ENCODE measurements around the gene USP31. TPM values are rescaled to one million over a fixed set of nuclear protein-coding genes. Genes with fewer than 3 reads are reported as not detected.
"Not testable (repeated sequence)": the region's sequence is repeated elsewhere in the genome, so short reads cannot be mapped to it uniquely, and the experiment has no call there.

The USP31 gene
- total RNA-seq, 1 experiment from 2014 or later, result 3.0 TPM

- DNase-seq (ENCODE audit: low spot score), result no peak
- in situ Hi-C loops (cut with HindIII; ENCODE audit: low sequenced_read_pairs), result loop anchor here (25.0 kb wide), 1 partner anchor 248 kb away; no protein-coding TSS in a partner anchor
These were observed 14.7 kb upstream of the USP31 start for GRCh38 chr16:23163921-23164320.

- no peak for DNase-seq (ENCODE audit: low spot score)
- in situ Hi-C loops (cut with HindIII; ENCODE audit: low sequenced_read_pairs), result loop anchor here (25.0 kb wide), 1 partner anchor 252 kb away; no protein-coding TSS in a partner anchor
These were observed 11.3 kb upstream of the USP31 start for GRCh38 chr16:23160574-23160973.

- no peak for DNase-seq (ENCODE audit: low spot score)
- in situ Hi-C loops (cut with HindIII; ENCODE audit: low sequenced_read_pairs), result loop anchor here (25.0 kb wide), 1 partner anchor 252 kb away; no protein-coding TSS in a partner anchor
These were observed 10.8 kb upstream of the USP31 start for GRCh38 chr16:23160082-23160481.

- no peak for DNase-seq (ENCODE audit: low spot score)
- in situ Hi-C loops (cut with HindIII; ENCODE audit: low sequenced_read_pairs), result loop anchor here (25.0 kb wide), 1 partner anchor 254 kb away; no protein-coding TSS in a partner anchor
These were observed 8.9 kb upstream of the USP31 start for GRCh38 chr16:23158114-23158513.

- in situ Hi-C loops (cut with HindIII; ENCODE audit: low sequenced_read_pairs), result loop anchor here (25.0 kb wide), 1 partner anchor 255 kb away; no protein-coding TSS in a partner anchor
- no peak for DNase-seq (ENCODE audit: low spot score)
These were observed 7.8 kb upstream of the USP31 start for GRCh38 chr16:23156946-23157460.

GRCh38 chr16:23156110-23156509 is 6.9 kb upstream of the USP31 start:
- in situ Hi-C loops (cut with HindIII; ENCODE audit: low sequenced_read_pairs), result loop anchor here (25.0 kb wide), 1 partner anchor 256 kb away; no protein-coding TSS in a partner anchor
- no peak for DNase-seq (ENCODE audit: low spot score)

GRCh38 chr16:23155445-23156049 is 6.3 kb upstream of the USP31 start:
- in situ Hi-C loops (cut with HindIII; ENCODE audit: low sequenced_read_pairs), result loop anchor here (25.0 kb wide), 1 partner anchor 257 kb away; no protein-coding TSS in a partner anchor

GRCh38 chr16:23152386-23153178 is 3.3 kb upstream of the USP31 start:
- in situ Hi-C loops (cut with HindIII; ENCODE audit: low sequenced_read_pairs), result loop anchor here (25.0 kb wide), 1 partner anchor 260 kb away; no protein-coding TSS in a partner anchor
- DNase-seq (ENCODE audit: low spot score), result no peak

More at GRCh38 chr16:23155445-23156049, 6.3 kb upstream of the USP31 start:
- DNase-seq (ENCODE audit: low spot score), result no peak

GRCh38 chr16:23149993-23150364 is 727 bp upstream of the USP31 start:
- in situ Hi-C loops (cut with HindIII; ENCODE audit: low sequenced_read_pairs), result loop anchor here (25.0 kb wide), 1 partner anchor 262 kb away; no protein-coding TSS in a partner anchor
- DNase-seq (ENCODE audit: low spot score), result no peak

GRCh38 chr16:23148513-23149266 is 562 bp downstream of the USP31 start:
- peak; percentile 57 for DNase-seq (ENCODE audit: low spot score)
- in situ Hi-C loops (cut with HindIII; ENCODE audit: low sequenced_read_pairs), result no loop called here

GRCh38 chr16:23148166-23148512 is 1.1 kb downstream of the USP31 start:
- in situ Hi-C loops (cut with HindIII; ENCODE audit: low sequenced_read_pairs), result no loop called here
- DNase-seq (ENCODE audit: low spot score), result no peak

- DNase-seq (ENCODE audit: low spot score), result no peak
- in situ Hi-C loops (cut with HindIII; ENCODE audit: low sequenced_read_pairs), result no loop called here
These were observed 1.6 kb downstream of the USP31 start for GRCh38 chr16:23147666-23148065.

GRCh38 chr16:23146877-23147601 is 2.2 kb downstream of the USP31 start:
- DNase-seq (ENCODE audit: low spot score), result no peak
- in situ Hi-C loops (cut with HindIII; ENCODE audit: low sequenced_read_pairs), result no loop called here

- DNase-seq (ENCODE audit: low spot score), result no peak
- in situ Hi-C loops (cut with HindIII; ENCODE audit: low sequenced_read_pairs), result no loop called here
These were observed 3.6 kb downstream of the USP31 start for GRCh38 chr16:23145608-23146007.

GRCh38 chr16:23145186-23145585 is 4.1 kb downstream of the USP31 start:
- in situ Hi-C loops (cut with HindIII; ENCODE audit: low sequenced_read_pairs), result no loop called here

GRCh38 chr16:23144393-23144792 is 4.9 kb downstream of the USP31 start:
- in situ Hi-C loops (cut with HindIII; ENCODE audit: low sequenced_read_pairs); DNase-seq (ENCODE audit: low spot score): not testable (repeated sequence)

More at GRCh38 chr16:23145186-23145585, 4.1 kb downstream of the USP31 start:
- peak; percentile 55 for DNase-seq (ENCODE audit: low spot score)

GRCh38 chr16:23143391-23143790 is 5.9 kb downstream of the USP31 start:
- in situ Hi-C loops (cut with HindIII; ENCODE audit: low sequenced_read_pairs), result no loop called here
- DNase-seq (ENCODE audit: low spot score), result no peak

GRCh38 chr16:23141959-23142740 is 7.1 kb downstream of the USP31 start:
- in situ Hi-C loops (cut with HindIII; ENCODE audit: low sequenced_read_pairs), result no loop called here
- no peak for DNase-seq (ENCODE audit: low spot score)
